WI38 (cell line): Measurements from ENCODE around the gene TCTN3.
"Not testable (repeated sequence)": the region's sequence is repeated elsewhere in the genome, so short reads cannot be mapped to it uniquely, and the experiment has no call there.

ENCODE experiments used
- H3K4me3 ChIP-seq: 2 replicates; pipeline ENCODE4 v1.5.1; 2011; ENCODE audit warnings: low read depth, mild to moderate bottlenecking, control low read depth, low read length
- CTCF ChIP-seq: IDR thresholded peaks from 2 replicates; pipeline ENCODE4 v1.5.1; 2012; ENCODE audit warnings: low read depth, mild to moderate bottlenecking, control low read depth, low read length

The TCTN3 gene

DNA sequence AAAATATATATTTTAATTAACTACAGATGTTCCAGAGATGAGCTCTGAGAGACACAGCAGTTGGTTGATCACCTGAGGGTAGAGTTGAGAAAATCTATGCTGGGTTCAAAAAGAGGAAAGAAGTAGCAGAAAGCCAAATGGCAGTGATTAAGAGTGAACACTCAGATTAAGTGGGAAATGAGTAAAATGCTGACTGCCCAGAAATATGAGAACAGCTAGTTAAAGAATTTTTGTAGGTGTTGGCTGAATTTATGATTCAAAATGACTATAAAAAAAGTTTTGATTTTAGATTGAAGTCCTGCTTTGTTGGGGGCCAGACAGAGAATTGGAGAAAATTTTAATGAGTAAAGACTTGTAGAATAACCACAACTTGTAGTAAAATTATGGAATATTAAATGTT is 9.8 kb downstream of the TCTN3 start:
- TF ChIP-seq CTCF = no peak

GRCh38 chr10:95675403-95676116 is 18.2 kb downstream of the TCTN3 start:
- no peak overlapping the region for H3K4me3 ChIP-seq
- no peak for TF ChIP-seq CTCF

More for the DNA sequence above, 9.8 kb downstream of the TCTN3 start:
- no peak overlapping the region for H3K4me3 ChIP-seq

GRCh38 chr10:95674643-95675042 is 19.1 kb downstream of the TCTN3 start:
- H3K4me3 ChIP-seq = no peak overlapping the region
- no peak for TF ChIP-seq CTCF

DNA sequence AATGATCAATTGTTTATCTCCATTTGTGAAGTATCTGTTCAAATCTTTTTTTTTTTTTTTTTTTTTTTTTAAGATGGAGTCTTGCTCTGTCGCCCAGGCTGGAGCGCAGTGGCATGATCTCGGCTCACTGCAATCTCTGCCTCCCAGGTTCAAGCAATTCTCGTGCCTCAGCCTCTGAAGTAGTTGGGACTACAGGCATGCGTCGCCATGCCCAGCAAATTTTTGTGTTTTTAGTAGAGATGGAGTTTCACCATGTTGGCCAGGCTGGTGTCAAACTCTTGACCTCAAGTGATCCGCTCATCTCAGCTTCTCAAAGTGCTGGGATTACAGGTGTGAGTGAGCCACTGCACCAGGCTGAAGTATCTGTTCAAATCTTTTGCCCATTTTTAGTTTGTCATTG is 21.1 kb downstream of the TCTN3 start:
- H3K4me3 ChIP-seq = not testable (repeated sequence)

- no peak for TF ChIP-seq CTCF
Observed at GRCh38 chr10:95664543-95664942, 29.2 kb downstream of the TCTN3 start.

GRCh38 chr10:95663496-95663895 is 30.2 kb downstream of the TCTN3 start:
- H3K4me3 ChIP-seq = no peak overlapping the region
- no peak for TF ChIP-seq CTCF

More at GRCh38 chr10:95664543-95664942, 29.2 kb downstream of the TCTN3 start:
- no peak overlapping the region for H3K4me3 ChIP-seq

DNA sequence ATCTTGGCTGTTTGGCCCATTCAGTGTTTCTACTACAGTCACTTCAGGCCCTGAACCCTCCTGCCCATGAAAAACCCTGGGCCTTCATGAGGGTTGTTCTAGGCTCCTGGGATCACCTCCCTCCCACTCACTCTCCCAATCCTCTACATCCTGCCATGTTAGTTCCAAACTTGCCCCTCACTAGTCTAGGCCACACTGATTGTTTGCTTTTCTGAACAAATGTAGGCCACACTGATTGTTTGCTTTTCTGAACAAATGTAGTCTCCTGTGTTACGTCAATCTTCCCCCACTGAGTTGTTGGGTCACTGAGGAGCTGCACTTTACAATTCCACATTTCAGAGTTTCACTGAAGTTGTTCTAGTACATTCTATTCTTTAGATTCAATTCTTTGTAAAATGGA is 31.9 kb downstream of the TCTN3 start:
- no peak overlapping the region for H3K4me3 ChIP-seq

More for the DNA sequence above, 31.9 kb downstream of the TCTN3 start:
- no peak for TF ChIP-seq CTCF
